DMS79 treated with DMSO at 0.1 percent for 48 hours (cell line): ENCODE results near the gene EMILIN3.

Experiments used
- DNase-seq: peaks from one replicate; lab custom pipeline; 2025; lab: John Stamatoyannopoulos, UW

EMILIN3 gene

GRCh38 chr20:41366546-41367392 is at the start of gene EMILIN3:
Gene EMILIN3 (minus strand): TSS chr20:41366818. CDS start chr20:41366634, 184 bp downstream.
- DNase-seq = peak; percentile 4

- DNase-seq = no peak
Observed at GRCh38 chr20:41415191-41415590, 48.6 kb upstream of the EMILIN3 start.

GRCh38 chr20:41413169-41413568 is 46.6 kb upstream of the EMILIN3 start:
- no peak for DNase-seq

GRCh38 chr20:41412324-41413120 is 45.9 kb upstream of the EMILIN3 start:
- no peak for DNase-seq

GRCh38 chr20:41411391-41411847 is 44.8 kb upstream of the EMILIN3 start:
- no peak for DNase-seq

- peak; percentile 67 for DNase-seq
Observed at GRCh38 chr20:41408986-41409385, 42.4 kb upstream of the EMILIN3 start.

- DNase-seq = no peak
Observed at GRCh38 chr20:41408156-41408794, 41.7 kb upstream of the EMILIN3 start.

- DNase-seq = no peak
Observed at GRCh38 chr20:41407607-41408006, 41.0 kb upstream of the EMILIN3 start.

- DNase-seq = no peak
Observed at GRCh38 chr20:41406896-41407444, 40.4 kb upstream of the EMILIN3 start.

GRCh38 chr20:41406353-41406752 is 39.7 kb upstream of the EMILIN3 start:
- DNase-seq = no peak

GRCh38 chr20:41405436-41405835 is 38.8 kb upstream of the EMILIN3 start:
- DNase-seq = no peak

- DNase-seq = no peak
Observed at GRCh38 chr20:41403604-41404003, 37.0 kb upstream of the EMILIN3 start.

GRCh38 chr20:41398408-41398807 is 31.8 kb upstream of the EMILIN3 start:
- DNase-seq = no peak

- DNase-seq = no peak
Observed at GRCh38 chr20:41395667-41396664, 29.3 kb upstream of the EMILIN3 start.

GRCh38 chr20:41394931-41395666 is 28.5 kb upstream of the EMILIN3 start:
- no peak for DNase-seq

GRCh38 chr20:41394081-41394480 is 27.5 kb upstream of the EMILIN3 start:
- no peak for DNase-seq

- no peak for DNase-seq
Observed at GRCh38 chr20:41393705-41394066, 27.1 kb upstream of the EMILIN3 start.

- DNase-seq = no peak
Observed at GRCh38 chr20:41392871-41393704, 26.5 kb upstream of the EMILIN3 start.

GRCh38 chr20:41392295-41392694 is 25.7 kb upstream of the EMILIN3 start:
- DNase-seq = no peak
